BE2C (cell line): ENCODE data around the gene CHP1. TPM values are rescaled to one million over a fixed set of nuclear protein-coding genes. Genes with fewer than 3 reads are reported as not detected.
A peak's percentile ranks its signal among the peaks of the same experiment; 100 is the strongest.

Experiments
- DNase-seq: peaks from one replicate; pipeline ENCODE4 v3.0.0-alpha.2; 2020
- H3K27me3 ChIP-seq: fragments of 250-450 bp; sonication (Bioruptor Pico); 2 replicates; pipeline ENCODE4 v1.5.1; 2020; ENCODE audit warnings: mild to moderate bottlenecking
- H3K36me3 ChIP-seq: fragments of 250-450 bp; sonication (Bioruptor Pico); 2 replicates; pipeline ENCODE4 v1.5.1; 2020; ENCODE audit warnings: mild to moderate bottlenecking
- H3K4me1 ChIP-seq: fragments of 250-450 bp; sonication (Bioruptor Pico); 2 replicates; pipeline ENCODE4 v1.5.1; 2020
- H3K4me3 ChIP-seq: 2 replicates; pipeline ENCODE4 v1.5.1; 2011; ENCODE audit warnings: low read depth, low read length
- H3K9me3 ChIP-seq: fragments of 250-450 bp; sonication (Bioruptor Pico); 2 replicates; pipeline ENCODE4 v1.5.1; 2020
- polyA plus RNA-seq: library from polyadenylated mRNA; unstranded; fragments of >200 nt; gene quantifications from one replicate; pipeline ENCODE4 v1.2.1, GENCODE V29; 2012; ENCODE audit warnings: low read depth, missing spikeins; ENCODE audit not compliant: insufficient read length, insufficient read depth
- TF ChIP-seq, protein P1 (sequence below): IDR thresholded peaks from 2 replicates; pipeline ENCODE4 v1.5.1; 2012; ENCODE audit warnings: mild to moderate bottlenecking, low read depth, low read length

Gene CHP1
- 31.2 TPM for polyA plus RNA-seq

DNA sequence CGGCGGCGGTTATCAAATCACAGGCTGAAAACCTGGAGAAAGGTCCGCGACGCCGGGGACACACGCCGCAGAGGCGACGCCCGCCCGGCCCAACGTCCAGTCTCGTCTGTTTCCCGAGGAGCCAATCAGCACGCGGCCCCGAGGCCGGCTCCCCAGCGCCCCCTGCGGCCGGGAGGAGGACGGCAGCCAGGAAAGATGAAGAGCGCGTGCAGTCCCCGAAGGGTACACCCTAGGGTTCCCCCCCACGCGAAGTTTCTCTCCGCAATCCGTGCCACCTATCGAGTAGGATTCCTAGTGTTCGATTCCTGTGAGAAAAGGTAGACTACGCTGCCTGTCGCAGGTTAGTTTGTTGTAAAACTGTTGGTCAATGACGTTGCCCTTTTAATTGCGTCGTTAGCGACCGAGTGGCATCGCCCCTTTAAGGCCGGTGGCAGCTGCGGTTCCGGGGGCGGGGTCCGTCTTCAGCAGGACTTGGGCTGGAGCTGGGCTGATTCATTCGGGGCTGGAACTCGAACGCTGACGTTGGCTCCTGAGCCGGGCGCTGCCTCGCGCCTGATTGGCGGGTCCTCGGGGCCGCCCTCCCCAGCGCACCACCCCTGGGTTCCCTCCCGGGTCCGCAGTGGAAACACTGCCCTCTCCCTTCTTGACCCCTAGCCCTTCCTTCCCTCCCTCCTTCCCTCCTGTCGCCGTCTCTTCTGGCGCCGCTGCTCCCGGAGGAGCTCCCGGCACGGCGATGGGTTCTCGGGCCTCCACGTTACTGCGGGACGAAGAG, at the start of gene CHP1, which contains the start of gene EXD1:
Gene CHP1, plus strand, starts transcription at position 619 of the 772 bp plus-strand sequence. Its CDS starts 115 bp downstream, at position 734.
Gene EXD1, minus strand, starts transcription at position 108 of the 772 bp plus-strand sequence. CDS start 4,182 bp downstream, outside the sequence.
- H3K27me3 ChIP-seq, result peaks cover 9% of the 10 kb centered on the region; the same call in 1 of the 2 replicates
- H3K4me1 ChIP-seq, result no peaks in the 10 kb centered on the region
- no peaks in the 10 kb centered on the region for H3K36me3 ChIP-seq
- DNase-seq, result peak; percentile 98
- no peaks in the 10 kb centered on the region for H3K9me3 ChIP-seq
- H3K4me3 ChIP-seq, result peak within 1 kb of the TSS; percentile 89
- TF ChIP-seq, protein P1, sequence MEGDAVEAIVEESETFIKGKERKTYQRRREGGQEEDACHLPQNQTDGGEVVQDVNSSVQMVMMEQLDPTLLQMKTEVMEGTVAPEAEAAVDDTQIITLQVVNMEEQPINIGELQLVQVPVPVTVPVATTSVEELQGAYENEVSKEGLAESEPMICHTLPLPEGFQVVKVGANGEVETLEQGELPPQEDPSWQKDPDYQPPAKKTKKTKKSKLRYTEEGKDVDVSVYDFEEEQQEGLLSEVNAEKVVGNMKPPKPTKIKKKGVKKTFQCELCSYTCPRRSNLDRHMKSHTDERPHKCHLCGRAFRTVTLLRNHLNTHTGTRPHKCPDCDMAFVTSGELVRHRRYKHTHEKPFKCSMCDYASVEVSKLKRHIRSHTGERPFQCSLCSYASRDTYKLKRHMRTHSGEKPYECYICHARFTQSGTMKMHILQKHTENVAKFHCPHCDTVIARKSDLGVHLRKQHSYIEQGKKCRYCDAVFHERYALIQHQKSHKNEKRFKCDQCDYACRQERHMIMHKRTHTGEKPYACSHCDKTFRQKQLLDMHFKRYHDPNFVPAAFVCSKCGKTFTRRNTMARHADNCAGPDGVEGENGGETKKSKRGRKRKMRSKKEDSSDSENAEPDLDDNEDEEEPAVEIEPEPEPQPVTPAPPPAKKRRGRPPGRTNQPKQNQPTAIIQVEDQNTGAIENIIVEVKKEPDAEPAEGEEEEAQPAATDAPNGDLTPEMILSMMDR, result peak; percentile 90

DNA sequence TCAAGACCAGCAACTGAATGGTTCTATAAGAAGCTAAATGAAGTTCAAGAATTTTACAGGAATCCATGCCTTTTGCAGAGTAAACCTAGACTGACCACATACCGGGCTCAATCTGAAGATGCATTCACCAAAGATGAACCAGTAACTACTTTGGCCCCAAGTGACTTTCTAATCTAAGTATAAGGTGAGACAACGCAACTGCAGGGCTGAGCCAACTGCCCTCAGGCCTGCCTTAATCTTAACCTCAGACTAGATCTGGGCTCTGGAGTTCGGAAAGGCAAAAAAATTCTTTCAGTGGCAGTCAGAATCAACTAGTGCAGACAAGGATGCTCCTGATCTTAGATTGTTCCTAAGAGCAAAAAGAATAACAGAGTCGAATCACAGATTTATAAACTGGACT, 48.8 kb upstream of the CHP1 start:
- no peak for DNase-seq
- no peaks in the 10 kb centered on the region for H3K36me3 ChIP-seq
- TF ChIP-seq, protein P1, result no peak

GRCh38 chr15:41183581-41183980, 47.5 kb upstream of the CHP1 start:
- Histone ChIP-seq H3K9me3 (no peaks in the 10 kb centered on the region), H3K4me1 (no peaks in the 10 kb centered on the region)

More for the DNA sequence above, 48.8 kb upstream of the CHP1 start:
- no peak overlapping the region for H3K4me3 ChIP-seq
- no peaks in the 10 kb centered on the region for H3K9me3 ChIP-seq
- H3K4me1 ChIP-seq, result no peaks in the 10 kb centered on the region
- no peaks in the 10 kb centered on the region for H3K27me3 ChIP-seq

DNA sequence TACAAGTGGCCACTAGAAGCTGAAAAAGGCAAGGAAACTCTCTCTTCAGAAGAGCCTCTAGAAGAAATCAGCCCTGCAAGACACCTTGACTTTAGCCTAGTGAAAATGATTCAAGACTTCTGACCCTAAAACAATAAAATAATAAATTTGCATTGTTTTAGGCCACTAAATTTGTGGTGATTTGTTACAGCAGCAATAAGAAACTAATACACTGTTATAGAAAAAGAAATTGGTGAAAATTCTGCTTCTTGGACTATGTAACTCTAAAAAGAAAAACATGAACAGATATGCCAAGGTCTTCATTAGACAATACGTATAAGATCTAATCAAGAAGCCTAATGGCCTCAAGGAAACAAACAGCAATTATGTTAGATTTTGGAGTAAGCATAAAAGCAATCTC, 36.6 kb upstream of the CHP1 start:
- TF ChIP-seq, protein P1, result no peak
- no peak for DNase-seq
- Histone ChIP-seq H3K4me1 (no peaks in the 10 kb centered on the region), H3K36me3 (no peaks in the 10 kb centered on the region), H3K9me3 (no peaks in the 10 kb centered on the region), H3K4me3 (no peak overlapping the region), H3K27me3 (no peaks in the 10 kb centered on the region)

More at GRCh38 chr15:41183581-41183980, 47.5 kb upstream of the CHP1 start:
- no peak overlapping the region for H3K4me3 ChIP-seq
- DNase-seq, result no peak
- no peaks in the 10 kb centered on the region for H3K36me3 ChIP-seq
- H3K27me3 ChIP-seq, result no peaks in the 10 kb centered on the region
- TF ChIP-seq, protein P1, result no peak

GRCh38 chr15:41199470-41199869, 31.6 kb upstream of the CHP1 start:
- Histone ChIP-seq H3K36me3 (no peaks in the 10 kb centered on the region), H3K27me3 (no peaks in the 10 kb centered on the region), H3K4me3 (no peak overlapping the region), H3K9me3 (no peaks in the 10 kb centered on the region), H3K4me1 (no peaks in the 10 kb centered on the region)
- DNase-seq, result no peak
- TF ChIP-seq, protein P1, result no peak

DNA sequence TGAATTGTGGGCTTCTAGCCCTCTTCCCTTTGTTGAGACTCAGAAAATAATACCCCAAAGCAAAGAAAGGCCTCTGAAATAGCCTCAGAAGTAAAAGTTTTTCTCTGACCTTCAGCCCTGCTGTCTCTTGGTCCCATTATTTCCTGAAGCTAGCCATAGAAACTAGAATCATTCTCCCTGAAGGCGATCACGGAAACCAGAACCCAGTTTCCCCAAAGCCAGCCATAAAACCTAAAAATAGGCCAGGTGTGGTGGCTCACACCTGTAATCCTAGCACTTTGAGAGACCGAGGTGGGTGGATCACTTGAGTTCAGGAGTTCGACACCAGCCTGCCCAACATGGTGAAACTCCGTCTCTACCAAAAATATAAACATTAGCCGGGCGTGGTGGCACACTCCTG, 27.7 kb upstream of the CHP1 start:
- H3K4me1 ChIP-seq, result no peaks in the 10 kb centered on the region
- H3K36me3 ChIP-seq, result no peaks in the 10 kb centered on the region
- TF ChIP-seq, protein P1, result no peak

More for the DNA sequence above, 27.7 kb upstream of the CHP1 start:
- H3K4me3 ChIP-seq, result no peak overlapping the region
- H3K9me3 ChIP-seq, result no peaks in the 10 kb centered on the region
- no peak for DNase-seq
- H3K27me3 ChIP-seq, result no peaks in the 10 kb centered on the region
